SHP77 (cell line): ENCODE results near the gene TRIM46.
"Not testable (repeated sequence)": the region's sequence is repeated elsewhere in the genome, so short reads cannot be mapped to it uniquely, and the experiment has no call there.

ENCODE experiments used
- DNase-seq, 2 experiments: peaks; one replicate each; lab custom pipeline; 2025; lab: John Stamatoyannopoulos, UW

Gene TRIM46

DNA sequence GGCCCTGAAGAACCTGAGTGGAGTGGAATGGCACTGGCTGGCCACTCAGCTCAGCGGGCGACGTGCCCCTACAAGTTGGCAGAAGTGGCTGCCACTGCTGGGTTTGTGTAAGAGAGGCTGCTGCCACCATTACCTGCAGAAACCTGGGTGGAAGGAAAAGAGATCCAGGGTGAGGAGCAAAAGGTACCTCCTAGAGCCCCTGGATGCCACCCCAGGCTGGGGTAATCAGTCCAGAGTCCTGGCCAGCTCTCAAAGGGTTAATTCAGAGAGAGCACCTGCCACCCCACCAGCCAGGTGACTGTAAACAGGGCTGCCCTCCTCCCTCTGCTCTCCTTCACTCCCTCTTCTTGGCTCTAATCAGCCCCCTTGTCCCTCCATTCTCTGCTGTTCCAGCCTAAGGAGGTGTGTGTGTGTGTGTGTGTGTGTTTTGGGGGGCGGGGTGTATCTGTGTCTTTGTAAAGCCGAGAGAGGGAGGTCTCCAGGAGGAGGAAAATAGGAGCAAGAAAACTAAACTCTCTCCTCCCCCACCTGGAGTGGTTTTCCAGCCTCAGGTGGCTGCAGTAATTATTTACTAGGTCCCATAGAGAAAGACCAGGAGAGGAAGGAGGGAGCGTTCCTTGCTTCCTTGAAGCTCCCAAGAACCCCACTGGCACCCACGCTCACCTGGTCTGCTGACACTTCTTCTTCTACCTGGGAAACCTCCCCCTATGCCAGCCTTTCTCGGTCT is 12.6 kb downstream of the TRIM46 start:
- DNase-seq: no peak

DNA sequence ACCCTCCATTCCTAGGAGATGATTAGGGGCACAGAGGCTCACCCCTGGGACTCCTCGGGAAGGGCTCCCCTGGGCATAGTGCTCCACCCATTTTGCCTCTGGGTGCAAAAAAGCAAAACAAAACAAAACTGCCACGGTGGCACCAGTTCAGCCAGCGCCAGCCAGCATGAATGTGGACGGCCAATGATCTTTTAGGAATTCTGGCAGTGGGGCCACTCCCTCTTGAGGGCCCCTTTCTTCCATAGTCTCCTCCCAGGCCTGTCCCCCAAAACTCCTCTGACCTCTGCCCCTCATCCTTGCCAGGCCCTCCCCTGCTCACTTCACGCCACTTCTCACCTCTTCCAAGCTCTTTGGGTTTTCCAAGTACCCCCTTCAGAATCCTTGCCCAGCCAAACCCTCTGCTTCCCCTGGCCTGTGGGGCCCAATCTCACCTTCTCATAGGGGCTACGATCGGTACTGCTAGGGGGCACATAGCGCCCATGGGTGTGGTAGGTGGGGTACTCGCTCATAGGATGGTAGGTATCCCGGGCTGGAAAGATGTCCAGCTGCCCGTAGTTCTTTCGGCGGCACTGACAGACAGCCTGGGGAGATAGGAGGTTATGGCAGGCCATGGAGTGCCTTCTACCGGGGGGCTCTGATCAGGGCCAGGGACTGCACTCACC is 13.3 kb downstream of the TRIM46 start:
- no peak for DNase-seq

DNA sequence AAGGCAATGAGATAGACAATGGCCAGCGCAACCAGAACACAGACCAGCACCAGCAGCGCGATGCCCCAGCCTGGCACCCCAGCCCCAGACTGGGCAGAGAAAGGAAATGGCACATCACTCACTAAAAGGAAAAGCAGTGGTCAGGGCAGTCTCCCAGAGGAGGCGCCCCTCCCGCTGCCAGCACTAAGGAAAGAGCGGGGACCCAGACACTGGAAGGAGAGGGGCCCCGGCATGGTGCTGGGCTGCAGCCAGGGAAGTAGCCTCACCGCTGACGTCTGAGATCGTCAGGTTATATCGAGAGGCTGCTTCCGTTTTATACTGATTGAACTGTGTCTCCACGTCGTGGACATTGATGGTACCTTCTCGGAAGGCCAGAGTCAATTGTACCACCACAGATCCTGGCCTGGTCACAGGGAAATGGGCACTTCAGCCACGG is 13.8 kb downstream of the TRIM46 start:
- DNase-seq: no peak

DNA sequence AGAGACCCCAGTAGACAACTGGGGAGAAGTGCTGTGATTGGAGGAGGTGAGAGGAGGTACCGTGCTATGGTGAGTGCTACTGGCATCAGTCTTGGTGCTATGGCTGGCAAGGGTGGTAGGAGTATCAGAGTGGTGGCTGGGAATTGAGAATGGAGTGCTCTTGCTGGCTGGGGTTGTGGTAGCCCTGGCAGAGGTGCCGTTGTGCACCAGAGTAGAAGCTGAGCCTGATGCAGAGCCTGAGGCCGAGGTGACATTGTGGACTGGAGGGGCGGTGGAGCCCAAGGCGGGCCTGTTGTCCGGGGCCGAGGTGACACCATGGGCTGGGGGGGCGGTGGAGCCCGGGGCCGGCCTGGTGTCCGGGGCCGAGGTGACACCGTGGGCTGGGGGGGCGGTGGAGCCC is 14.6 kb downstream of the TRIM46 start:
- DNase-seq: no peak

DNA sequence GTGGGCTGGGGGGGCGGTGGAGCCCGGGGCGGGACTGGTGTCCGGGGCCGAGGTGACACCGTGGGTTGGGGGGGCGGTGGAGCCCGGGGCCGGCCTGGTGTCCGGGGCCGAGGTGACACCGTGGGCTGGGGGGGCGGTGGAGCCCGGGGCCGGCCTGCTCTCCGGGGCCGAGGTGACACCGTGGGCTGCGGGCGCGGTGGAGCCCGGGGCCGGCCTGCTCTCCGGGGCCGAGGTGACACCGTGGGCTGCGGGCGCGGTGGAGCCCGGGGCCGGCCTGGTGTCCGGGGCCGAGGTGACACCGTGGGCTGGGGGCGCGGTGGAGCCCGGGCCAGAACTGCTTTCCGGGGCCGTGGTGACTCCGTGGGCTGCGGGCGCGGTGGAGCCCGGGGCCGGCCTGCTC is 16.3 kb downstream of the TRIM46 start:
- not testable (repeated sequence) for DNase-seq

DNA sequence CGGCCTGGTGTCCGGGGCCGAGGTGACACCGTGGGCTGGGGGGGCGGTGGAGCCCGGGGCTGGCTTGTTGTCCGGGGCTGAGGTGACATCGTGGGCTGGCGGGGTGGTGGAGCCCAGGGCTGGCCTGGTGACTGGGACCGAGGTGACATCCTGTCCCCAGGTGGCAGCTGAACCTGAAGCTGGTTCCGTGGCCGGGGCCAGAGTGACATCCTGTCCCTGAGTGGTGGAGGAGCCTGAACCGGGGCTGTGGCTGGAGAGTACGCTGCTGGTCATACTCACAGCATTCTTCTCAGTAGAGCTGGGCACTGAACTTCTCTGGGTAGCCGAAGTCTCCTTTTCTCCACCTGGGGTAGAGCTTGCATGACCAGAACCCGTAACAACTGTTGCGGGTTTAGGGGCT is 18.3 kb downstream of the TRIM46 start:
- no peak for DNase-seq

DNA sequence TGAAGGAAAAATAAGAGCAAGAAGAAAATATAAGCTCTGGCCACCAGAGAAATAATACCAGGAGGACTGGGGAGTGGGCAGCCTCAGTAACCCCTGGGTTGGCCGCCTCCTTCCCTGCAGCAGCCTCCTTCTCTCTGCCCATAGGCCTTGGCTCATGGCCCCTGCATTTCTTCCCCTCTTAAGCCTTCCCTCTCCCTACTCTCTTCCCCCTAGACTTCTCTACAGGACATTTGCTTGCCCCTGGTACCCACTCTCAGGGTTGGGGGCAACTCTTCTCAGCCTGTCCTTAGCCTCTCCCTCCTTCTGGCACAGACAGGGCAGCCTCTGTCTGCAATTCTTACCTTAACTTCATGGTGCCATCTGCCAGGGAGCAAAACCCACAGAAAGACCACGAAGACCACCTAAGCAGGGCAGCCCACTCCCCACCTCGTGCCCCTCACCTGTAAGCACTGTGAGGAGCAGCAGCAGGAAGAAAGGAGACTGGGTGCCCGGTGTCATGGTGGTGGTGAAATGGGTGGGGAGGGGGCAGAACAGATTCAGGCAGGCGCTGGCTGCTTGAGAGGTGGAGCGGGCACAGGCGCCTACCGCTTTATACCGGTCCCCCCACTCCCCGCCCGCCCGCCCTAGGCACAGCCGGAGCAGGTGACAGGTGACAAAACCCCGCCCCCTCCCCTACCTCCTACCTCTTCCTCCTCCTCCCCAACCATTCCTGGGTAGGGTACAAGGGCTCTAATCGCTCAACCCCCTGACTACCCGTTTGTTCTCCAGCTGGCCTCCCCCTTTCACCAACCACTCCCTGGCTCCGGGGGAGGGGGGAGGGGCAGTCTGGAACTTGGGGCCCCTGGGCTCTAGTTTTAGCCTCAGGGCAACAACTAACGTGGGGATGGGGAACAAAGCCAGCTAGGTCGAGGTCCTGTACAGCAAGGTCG is 19.0 kb downstream of the TRIM46 start:
- DNase-seq: peak; percentile 72 to 78

DNA sequence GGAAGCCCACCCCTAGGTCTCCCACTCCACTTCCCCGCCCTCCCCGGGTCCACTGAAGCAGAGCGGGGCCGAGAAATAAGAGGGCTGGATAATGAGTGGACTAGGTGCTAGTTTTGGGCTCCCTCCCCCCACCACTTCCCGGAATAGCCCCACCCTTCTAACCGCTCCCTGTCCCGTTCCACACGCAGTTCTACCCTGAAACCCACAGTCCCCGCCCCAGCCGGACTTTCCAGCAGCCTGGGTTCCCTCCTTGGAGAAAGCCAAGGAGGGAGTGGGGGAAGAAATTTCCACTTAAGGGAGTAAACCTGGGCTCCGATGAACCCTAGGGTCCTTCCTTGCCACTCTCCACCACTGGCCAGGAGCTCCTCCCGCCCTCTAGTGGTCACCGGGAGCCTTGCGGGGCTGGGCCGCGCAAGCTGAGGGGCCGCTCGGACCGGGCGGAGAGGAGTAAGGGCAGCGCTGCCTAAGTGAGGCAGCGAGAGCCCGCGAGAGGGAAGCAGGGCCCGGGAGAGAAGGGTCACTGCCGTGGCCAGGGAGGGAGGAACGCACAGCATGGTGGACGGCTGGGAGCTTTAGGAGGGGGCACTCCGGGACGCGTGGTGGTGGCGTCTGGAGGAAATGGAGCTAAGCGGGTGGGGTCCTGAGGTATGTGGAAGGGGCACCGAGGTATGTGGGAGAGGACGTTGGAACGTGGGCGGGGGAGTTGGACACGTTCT is 19.8 kb downstream of the TRIM46 start:
- DNase-seq: peak; percentile 96

DNA sequence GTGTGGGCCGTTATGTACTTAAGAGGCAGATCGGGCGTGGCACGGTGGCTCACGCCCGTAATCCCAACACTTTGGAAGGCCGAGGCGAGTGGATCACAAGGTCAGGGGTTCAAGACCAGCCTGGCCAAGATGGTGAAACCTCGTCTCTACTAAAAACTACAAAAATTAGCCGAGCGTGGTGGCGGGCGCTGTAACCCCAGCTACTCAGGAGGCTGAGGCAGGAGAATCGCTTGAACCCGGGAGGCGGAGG is 20.3 kb downstream of the TRIM46 start:
- not testable (repeated sequence) for DNase-seq

DNA sequence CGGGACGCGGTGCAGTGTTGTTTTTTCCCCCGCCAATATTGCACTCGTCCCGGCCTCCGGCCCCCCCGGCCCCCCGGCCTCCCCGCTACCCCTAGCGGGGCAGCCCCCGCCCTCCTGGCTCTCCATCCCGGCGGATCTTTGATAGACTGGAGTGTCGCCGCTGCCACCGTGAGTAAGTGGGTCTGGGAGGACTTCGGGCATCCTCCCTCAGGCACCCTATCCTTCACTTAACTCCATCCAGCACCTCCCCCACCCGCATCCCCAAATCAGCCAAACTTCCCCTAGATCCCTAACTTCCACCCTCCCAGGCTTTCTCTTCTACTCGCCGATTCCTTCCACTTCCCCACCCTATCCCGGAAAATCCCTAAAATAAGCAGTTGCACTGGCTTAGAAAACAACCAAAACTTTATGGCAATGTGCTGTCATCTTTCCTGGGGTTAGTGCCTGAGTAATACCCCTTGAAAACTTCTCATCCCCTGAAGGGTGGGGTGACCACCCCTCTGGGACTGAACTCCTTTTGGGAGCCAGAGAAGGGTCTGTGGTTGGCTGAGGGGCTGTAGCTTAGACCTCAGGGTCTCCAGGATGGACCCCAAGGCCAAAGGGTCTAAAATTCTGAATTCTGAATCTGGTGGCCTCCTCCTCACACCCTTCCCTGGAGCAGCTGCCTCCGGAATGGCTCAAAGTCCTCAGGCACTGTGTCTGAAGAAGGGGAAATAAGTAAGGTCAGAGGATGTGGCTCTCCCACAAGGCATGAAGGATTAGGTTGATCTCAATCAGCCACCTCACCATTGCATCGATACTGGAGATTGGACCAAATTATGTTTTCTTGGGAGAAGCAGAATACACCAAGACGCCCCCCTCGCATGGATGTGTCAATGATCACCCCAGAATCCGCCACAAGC is 21.8 kb downstream of the TRIM46 start:
- no peak for DNase-seq

DNA sequence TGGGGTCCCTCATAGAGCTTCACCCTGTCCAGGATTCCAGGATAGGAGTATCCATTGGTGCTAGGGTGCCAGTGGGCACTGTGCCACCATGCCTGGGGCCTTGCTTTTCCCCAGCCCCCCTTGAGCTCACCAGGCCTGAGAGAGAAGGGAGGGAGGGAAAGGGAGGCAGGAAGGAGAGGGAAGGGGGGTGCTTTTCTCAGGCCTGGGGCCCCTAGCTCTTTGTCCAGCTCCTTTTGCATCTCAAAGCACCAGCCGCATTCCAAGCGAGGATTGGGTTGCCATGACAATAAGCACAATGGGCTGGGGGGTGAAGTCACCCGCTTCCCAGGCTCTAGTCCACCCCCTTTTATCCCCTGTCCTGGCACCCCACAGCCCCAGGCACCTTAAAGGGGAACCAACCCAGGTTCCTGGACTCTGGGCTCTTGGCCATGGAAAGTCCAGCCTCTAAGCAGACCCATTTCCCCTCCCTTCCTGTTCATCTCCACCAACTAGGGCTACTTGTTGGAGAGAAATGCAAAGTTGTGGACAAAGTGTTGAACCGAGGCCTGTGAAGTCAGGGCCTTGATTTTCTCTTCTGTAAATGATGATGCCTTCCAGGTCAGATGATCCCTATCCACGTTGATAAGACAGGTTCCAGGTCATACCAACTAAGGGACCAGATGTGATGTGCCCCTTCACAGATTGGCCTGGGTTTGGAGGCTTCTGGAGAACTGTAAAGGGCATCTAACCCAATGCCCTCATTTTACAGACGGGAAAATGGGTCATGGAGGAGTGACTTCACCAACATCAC is 22.6 kb downstream of the TRIM46 start:
- no peak for DNase-seq

DNA sequence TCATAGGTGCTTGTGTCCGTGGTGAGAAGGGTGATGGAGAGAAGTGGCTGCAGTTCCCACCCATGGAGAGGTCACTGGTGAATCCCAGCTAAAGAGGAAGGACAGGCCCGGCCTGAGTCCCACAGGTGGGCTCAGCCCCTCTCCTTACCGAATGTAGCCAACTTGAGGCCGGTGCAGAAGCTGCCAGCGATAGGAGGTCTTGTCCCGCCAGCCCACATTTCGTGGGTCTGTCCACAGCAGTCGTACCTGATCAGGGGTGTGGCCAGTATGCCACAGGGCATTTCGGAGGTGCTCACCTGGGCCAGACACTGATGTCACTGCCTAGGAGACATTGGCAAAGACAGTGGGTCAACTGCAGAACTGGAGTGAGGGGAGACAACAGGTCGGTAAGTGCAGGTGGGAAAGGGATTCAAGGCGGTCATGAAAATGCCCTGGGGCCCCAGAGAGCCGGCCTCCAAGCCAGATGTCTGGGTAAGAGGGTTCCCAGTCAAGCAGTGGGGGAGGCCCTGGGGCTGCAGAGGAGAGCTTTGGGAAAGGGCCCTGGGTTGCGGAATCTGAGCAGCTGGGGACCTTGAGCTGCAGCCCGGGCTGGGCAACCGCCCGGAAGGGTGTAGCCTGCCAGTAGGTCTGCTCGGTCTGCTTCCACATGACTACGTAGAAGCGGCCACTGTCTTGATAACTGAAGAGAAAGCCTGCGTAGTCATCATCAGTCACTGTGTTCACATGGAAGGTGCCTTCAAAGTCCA is 23.4 kb downstream of the TRIM46 start:
- no peak for DNase-seq

DNA sequence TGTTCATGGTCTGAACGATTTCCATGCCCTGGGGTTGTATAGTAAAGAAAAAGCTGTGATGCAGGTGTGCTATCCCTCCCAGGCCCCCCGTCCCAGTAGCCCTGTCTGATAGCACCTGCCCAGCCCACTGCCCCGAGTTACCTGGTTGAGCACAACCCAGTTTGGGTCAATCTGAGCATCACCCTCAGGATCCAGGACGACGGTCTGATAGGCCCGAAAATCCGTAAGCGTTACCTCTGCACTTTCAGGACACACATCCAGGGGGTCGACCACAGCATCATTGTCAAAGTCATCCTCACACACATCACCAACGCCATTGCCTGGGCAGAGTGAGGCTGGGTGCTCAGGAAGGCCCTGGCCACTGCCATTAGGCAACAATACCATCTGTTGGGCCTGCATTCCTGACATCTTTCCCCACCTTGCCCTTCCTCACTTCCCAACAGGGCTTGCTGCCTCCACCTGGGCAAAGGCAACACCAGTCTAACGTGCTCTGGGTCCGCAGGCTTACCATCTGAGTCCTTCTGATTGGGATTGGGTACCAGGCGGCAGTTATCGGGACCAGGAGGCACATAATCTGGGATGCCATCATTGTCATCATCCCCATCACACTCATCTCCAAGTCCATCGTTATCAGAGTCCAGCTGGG is 24.4 kb downstream of the TRIM46 start:
- DNase-seq: no peak

DNA sequence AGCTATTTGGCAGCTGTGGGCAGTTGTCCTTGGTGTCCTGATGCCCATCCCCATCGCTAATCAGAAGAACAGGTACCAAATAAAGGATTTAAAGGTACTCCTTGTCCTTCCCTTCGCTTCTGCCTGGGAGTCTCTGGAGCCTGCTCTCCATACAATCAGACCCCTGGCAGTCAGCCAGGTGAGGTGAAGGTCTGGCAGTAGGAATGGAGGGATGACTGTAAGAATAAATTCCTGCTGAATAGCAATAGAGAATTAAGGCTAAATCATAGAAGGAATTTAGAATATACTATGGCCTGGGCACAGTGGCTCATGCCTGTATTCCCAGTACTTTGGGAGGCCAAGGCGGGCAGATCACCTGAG is 24.9 kb downstream of the TRIM46 start:
- DNase-seq: no peak

DNA sequence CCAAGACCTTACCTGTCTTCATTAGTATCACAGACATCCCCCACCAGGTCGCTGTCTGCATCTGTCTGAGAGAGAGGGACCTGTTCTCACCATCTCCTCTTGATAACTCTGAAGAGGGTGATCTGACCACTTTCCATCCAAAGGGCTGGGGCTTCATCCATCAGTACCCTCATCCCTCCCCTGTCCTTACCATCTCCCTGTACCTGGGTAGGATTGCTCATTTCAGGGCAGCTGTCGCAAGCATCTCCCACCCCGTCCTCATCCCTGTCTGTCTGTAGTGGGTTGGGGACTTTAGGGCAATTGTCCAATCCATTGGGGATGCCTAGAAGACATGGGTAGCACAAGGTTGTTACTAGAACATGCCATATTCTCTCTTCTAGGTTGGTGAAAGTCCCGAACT is 26.1 kb downstream of the TRIM46 start:
- DNase-seq: no peak

DNA sequence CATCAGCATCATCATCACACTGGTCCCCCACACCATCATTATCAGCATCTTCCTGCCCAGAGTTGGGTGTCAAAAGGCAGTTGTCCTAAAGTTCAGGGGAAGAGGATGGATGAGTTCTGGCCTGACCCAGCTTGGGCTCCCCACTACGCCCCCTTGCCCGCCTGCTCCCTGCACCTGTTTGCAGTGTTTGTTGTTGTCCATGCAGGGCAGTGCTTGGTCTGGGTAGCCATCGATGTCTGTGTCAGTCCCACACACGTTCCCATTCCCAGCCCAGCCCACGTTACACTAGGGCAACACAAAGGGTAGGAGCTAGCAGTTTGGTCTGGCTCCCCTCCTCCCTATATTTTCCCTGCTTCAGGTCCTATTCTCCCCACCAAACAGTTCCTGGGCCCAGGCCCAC is 27.3 kb downstream of the TRIM46 start:
- no peak for DNase-seq

DNA sequence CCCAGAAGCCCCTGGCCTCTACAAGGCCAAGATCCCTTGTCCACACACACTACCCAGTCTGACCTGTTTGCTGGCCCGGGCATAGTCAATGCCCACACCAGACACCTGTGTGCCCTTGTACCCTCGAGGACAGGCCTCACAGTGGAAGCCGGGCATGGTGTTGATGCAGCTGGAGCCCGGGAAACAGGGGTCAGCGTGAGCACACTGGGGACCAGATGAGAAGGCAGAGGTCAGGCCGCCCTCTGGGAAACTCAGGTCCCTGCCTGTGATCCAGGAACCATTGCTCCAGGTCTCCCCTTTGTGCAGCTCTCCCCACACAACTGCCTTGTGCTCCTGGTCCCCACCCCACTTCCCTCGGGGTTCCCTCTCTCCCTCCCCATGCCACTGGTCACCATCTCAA is 28.5 kb downstream of the TRIM46 start:
- DNase-seq: no peak

DNA sequence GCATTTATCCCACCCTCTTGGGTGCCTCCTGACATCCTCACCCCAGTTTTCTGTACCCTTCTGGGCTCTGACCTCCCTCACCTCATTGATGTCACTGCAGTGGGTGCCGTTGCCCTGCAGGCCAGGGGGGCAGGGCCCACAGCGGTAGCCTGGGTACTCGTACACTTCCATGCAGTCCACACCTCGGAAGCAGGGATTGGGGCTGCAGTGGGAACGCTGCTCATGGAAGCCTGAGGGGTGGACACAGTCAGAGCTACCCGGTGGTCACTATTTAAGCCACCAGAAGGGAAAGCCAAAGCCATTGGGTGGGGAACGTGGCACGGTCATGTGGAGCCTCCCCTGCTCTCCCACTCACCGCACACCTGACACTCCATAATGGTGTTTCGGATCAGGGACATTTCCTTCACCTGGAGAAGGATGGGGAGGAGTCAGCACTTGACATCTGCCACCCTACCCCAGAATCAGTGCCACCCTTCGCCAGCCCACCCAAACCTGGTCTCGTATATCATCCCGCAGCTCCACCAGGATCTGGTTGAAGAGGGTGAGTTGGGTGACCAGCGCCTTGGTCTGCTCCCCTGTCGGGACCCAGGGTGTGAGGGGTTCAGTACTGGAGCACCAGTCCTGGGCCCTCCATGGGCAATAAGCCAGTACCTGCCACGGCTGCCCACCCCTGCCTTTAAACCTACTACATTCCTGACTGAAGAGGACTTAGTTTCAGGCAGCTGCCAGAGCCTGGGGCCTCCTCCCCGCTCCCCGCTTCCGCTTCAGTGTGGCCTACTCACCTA is 29.3 kb downstream of the TRIM46 start:
- DNase-seq: no peak

DNA sequence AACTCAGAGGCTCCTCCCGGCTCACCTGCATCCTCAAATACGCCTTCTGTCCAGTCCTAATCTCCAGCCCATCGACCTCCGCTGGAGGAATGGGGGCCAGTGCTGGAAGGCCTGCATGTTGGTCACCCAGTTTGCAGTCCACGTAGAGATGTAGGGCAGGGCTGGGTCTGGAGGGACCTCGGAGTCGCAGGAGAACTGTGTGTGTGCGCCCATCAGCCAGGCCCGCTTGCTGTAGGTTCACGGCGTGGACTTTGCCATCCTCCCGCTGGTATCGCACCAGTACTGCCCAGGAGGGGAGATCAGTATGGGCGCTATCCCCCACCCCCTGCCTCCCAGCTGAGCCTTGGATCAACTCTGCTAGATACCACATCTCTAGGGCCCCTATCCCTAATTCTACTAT is 31.4 kb downstream of the TRIM46 start:
- DNase-seq: no peak
